RPMI7951 (cell line): ENCODE results near the gene RPL28. TPM values are rescaled to one million over a fixed set of nuclear protein-coding genes. Genes with fewer than 3 reads are reported as not detected.

ENCODE experiments used
- DNase-seq: peaks from one replicate; pipeline ENCODE4 v3.0.0-alpha.2; 2012; ENCODE audit warnings: low read depth
- total RNA-seq: library from RNA; depleted of rRNA; stranded (reverse); fragments of >200 nt; shearing (Covaris generic); gene quantifications from 2 replicates; pipeline ENCODE4 v1.2.3, GENCODE V29; 2014; rRNA removed

Gene RPL28
- total RNA-seq = 457 and 492 TPM in 2 replicates

GRCh38 chr19:55385724-55386492, at the start of gene RPL28:
Gene RPL28, plus strand, starts transcription at chr19:55385932. Its CDS starts 426 bp downstream, at chr19:55386358.
- DNase-seq = peak; percentile 97

- peak; percentile 65 for DNase-seq
Observed at GRCh38 chr19:55336101-55336500, 49.6 kb upstream of the RPL28 start.

GRCh38 chr19:55339105-55339888, 46.4 kb upstream of the RPL28 start, which contains the start of gene KMT5C:
Gene KMT5C, plus strand, starts transcription at chr19:55339876. Its CDS starts 2,061 bp downstream, at chr19:55341937.
- peak; percentile 100 for DNase-seq

DNA sequence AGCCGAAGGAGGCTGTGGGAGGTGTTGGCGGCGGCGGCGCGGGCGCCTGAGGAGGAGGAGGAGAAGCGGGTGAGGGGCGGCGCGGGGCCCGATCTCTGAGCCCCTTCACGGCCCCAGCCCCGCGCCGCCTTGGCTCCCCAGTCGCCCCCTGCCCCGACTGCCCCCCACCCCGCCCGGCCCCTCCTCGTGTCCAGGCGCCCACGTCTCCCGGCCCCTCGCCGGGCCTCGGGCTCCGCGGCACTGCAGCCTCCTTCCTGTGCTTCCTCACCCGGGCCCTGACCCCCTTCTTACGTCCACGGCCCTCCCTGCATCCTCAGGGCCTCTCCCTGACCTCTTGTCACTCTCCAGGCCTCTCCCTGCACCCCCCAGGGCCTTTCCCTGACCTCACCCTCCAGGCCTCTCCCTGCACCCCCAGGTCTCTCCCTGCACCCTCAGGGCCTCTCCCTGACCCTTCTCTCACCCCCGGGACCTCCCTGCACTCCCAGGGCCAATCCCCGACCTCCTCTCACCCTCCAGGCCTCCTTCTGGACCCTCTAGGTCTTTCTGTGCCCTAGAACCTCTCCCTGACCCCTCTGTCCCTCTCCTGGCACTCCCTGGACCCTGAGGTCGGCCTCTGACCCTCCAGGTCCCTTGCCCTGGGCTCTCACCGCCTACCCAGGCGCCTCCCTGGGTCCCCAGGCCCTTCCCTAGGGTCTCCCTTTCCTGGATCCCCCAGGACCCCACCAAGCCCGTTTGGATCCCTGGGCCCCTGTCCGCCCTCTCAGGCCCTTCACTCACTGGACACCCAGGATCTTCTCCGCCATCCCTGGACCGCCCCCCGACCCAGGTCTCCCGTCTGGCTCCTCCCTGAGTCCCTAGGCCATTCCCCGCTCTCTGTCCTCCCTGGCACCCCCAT, 45.6 kb upstream of the RPL28 start:
- DNase-seq = no peak

GRCh38 chr19:55340784-55341147, 45.0 kb upstream of the RPL28 start:
- no peak for DNase-seq

DNA sequence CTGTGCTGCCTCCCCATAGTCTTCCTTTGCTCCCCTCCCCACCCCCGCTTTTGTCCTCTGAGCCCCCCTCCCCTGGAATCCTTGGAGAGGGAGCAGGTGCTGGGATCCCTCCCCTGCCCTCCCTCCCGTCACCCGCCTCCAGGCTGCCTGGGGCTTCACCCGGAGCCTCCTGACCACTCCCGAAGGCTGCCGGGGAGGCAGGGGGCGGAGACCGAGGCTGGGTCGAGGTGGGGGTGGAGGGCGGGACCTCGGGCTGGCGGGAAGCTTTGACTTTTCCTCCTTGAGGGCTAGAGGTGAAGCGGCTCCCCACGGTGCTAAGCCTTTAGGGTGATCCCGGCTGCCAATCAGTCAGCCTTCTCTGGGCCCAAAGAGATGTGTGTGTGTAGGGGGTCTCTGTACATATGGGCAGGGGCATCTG, 44.6 kb upstream of the RPL28 start:
- peak; percentile 48 for DNase-seq

DNA sequence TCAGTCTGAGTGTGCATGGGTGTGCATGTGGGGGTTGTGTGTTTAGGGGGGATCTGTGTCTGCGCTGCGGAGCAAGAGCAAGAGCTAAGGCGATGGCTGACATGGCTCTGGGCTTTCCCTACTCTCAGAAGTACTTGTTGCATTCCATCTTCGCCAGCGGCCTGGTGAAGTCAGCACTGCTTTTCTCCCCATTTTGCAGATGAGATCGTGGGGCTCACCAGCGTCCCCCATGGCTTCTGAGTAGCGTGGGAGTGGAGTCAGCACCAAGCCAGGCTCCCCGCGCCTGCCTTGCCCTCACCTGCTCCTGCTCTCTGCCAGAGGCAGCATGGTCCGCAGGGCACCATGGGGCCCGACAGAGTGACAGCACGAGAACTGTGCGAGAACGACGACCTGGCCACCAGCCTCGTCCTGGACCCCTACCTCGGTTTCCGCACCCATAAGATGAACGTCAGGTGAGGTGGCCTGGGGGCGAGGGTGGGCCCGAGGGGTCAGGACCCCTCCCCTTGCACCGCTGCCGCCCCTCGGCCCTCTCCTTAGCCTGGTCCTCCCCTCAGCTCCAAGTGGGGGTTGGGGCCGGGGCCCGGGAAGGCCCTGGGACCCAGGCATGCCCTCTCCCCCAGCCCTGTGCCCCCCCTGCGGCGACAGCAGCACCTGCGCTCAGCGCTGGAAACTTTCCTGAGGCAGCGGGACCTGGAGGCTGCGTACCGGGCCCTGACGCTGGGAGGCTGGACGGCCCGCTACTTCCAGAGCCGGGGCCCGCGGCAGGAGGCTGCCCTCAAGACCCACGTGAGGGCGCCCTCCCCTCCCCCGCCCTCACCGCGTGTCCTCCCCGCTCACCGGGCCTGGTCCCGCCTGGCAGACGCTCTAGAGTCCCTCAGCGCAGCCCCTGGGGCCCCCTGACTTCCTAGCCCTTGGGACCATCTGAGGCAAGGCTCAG, 43.9 kb upstream of the RPL28 start:
- DNase-seq = no peak

- peak; percentile 69 for DNase-seq
Observed at GRCh38 chr19:55344444-55344843, 41.3 kb upstream of the RPL28 start.

DNA sequence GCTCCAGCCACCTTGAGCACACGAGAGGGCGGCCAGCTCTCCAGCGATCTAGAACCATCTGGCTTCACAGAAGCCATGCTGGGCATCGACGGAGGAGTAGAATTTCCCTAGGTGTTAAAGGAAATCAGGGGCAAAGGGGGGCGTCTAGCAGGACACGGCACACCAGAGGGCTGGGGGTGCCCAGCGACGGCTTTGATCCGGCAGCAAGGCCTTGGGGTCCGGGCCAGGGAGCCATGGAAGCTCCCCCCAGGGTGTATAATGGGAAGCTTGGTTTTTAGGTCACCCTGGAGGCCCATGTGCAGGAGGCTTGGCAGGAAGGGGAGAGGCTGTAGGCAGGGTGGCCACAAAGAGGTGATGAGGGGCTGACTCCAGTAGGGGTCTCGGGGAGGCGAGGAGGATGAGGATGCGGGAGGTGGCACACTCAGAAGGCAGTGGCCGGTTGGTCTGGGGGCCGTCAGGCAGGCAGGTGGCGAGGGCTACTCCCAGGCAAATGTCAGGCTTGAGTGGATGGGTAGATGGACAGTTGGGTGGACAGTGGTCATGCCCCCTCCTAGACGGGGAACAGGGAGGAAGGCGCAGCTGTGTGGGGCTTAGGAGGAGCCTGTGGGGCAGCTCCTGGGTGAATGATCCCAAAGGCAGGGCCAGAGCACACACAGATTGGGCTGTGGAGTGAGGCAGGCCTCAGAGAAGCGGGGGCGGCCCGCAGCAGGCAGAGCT, 40.5 kb upstream of the RPL28 start:
- DNase-seq = no peak

GRCh38 chr19:55345818-55346724, 39.7 kb upstream of the RPL28 start:
- no peak for DNase-seq

- DNase-seq = no peak
Observed at GRCh38 chr19:55346725-55347441, 38.8 kb upstream of the RPL28 start.

- no peak for DNase-seq
Observed at GRCh38 chr19:55347442-55348009, 38.2 kb upstream of the RPL28 start.

DNA sequence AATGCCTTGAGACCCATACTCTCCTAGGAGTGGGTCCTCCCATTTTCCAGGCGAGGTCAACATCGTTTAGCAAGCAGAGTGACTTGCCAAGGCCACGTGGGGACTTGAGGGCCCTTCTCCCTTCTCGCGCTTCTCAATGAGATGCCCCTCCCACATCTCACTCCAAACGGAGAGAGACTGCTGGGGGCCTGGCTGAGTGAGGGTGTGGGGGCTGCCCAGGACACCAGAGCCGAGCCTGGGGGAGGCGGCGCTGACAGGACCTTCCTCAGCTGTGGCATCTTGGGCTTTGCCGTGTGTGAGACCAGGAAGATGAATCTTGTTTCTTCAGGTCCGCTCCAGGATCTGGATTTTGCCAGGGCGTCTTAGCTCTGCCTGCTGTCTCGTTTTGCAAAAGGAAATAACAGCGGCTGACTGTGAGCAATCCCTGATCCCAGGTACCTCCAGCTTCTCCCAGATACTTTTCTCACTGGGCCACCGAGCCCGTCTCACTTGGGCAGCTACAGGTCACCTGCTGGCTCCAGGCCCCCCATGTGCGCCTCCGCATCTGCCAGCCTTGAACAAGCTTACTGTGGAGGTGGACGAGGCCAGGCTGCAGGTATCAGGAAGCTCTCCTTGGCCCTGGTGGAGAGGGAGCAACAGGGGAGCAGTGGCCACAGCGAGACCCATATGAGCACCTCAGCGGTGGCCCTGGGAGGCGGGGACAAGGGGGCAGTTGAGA, 37.3 kb upstream of the RPL28 start:
- DNase-seq = no peak

GRCh38 chr19:55350620-55351315, 35.0 kb upstream of the RPL28 start:
- no peak for DNase-seq

DNA sequence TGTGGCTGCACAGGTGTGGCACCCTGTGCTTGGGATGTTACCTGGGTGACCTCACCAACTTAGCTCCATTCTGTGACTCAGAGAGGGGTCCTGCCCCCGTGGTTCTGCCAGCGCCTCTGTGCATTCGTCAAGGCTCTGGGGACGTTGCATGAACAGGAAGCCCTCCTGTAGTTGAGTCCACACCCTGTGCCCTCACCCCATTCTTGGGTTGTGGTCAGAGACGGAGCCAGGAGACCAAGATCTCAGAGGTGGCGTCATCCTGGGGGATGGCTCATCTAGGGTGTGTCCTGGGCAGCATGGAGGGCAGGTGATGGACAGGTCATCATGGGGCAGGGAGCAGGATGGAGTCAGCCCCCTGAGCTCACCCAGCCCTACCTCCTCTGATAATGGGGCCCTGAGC, 33.7 kb upstream of the RPL28 start:
- no peak for DNase-seq

DNA sequence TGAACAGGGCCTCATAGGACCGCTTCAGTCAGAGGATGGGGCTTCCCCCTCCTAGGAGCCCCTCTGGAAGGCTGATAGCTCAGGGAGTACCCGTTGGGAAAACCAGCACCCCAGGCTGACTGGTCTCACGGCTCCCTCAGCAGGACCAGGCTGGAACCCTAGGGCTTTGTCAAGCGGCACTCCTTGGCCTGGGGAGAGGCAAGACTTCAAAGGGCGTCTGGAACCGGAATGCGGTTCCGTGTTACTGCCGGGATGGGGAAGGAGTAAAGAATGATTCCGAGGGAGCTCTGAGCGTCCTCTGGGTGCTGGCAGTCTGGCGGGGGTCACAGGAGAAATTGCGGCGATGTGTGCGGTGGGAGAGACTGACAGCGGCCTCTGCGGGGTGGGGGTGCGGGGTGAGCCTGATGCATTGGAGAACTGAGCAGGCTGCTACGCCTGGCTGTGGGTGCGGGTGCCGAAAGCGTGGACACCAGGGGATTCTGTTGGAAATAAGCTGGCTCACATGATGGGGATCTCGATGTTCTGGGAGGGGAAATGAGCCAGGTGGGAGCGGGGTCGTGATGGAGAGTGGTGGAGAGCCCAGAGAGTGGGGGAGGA, 33.1 kb upstream of the RPL28 start:
- no peak for DNase-seq
